ENCODE measurements around the gene SH3BP4.

The SH3BP4 gene

GRCh38 chr2:235051436-235052260 lies 99.8 kb downstream of the SH3BP4 start:
- TF ChIP-seq TAF1 (IDR thresholded peaks at IDR 0.05; ENCODE audit: borderline replicate concordance, insufficient read depth, low read length) (no peak), POLR2AphosphoS5 (IDR thresholded peaks at IDR 0.05; ENCODE audit: low read depth, low read length) (no peak), FOXP2 (optimal IDR thresholded peaks at IDR 0.05; ENCODE audit: borderline replicate concordance, extremely low read depth, extremely low read length, insufficient read depth) (no peak), REST (IDR thresholded peaks at IDR 0.05; ENCODE audit: insufficient read depth in 1 of 2, low read depth in 2 of 2, low read length in 2 of 2) (no peak), SIN3A (IDR thresholded peaks at IDR 0.05; ENCODE audit: borderline replicate concordance, insufficient read depth, low read length) (no peak)

- TF ChIP-seq FOXP2 (optimal IDR thresholded peaks at IDR 0.05; ENCODE audit: borderline replicate concordance, extremely low read depth, extremely low read length, insufficient read depth) (no peak), SIN3A (IDR thresholded peaks at IDR 0.05; ENCODE audit: borderline replicate concordance, insufficient read depth, low read length) (no peak)
Measured at GRCh38 chr2:235052514-235053354, 100.9 kb downstream of the SH3BP4 start.

- TF ChIP-seq FOXP2 (optimal IDR thresholded peaks at IDR 0.05; ENCODE audit: borderline replicate concordance, extremely low read depth, extremely low read length, insufficient read depth): no peak
- no peak for TF ChIP-seq SIN3A (IDR thresholded peaks at IDR 0.05; ENCODE audit: borderline replicate concordance, insufficient read depth, low read length)
- TF ChIP-seq REST (IDR thresholded peaks at IDR 0.05; ENCODE audit: insufficient read depth in 1 of 2, low read depth in 2 of 2, low read length in 2 of 2): no peak
- no peak for TF ChIP-seq TAF1 (IDR thresholded peaks at IDR 0.05; ENCODE audit: borderline replicate concordance, insufficient read depth, low read length)
- no peak for TF ChIP-seq POLR2AphosphoS5 (IDR thresholded peaks at IDR 0.05; ENCODE audit: low read depth, low read length)
Measured at GRCh38 chr2:235053651-235054050, 101.8 kb downstream of the SH3BP4 start.

- TF ChIP-seq SIN3A (IDR thresholded peaks at IDR 0.05; ENCODE audit: borderline replicate concordance, insufficient read depth, low read length) (no peak), FOXP2 (optimal IDR thresholded peaks at IDR 0.05; ENCODE audit: borderline replicate concordance, extremely low read depth, extremely low read length, insufficient read depth) (no peak), TAF1 (IDR thresholded peaks at IDR 0.05; ENCODE audit: borderline replicate concordance, insufficient read depth, low read length) (no peak), REST (IDR thresholded peaks at IDR 0.05; ENCODE audit: insufficient read depth in 1 of 2, low read depth in 2 of 2, low read length in 2 of 2) (no peak), POLR2AphosphoS5 (IDR thresholded peaks at IDR 0.05; ENCODE audit: low read depth, low read length) (no peak)
Measured at GRCh38 chr2:235054475-235054874, 102.7 kb downstream of the SH3BP4 start.

GRCh38 chr2:235054919-235055318 lies 103.1 kb downstream of the SH3BP4 start:
- TF ChIP-seq TAF1 (IDR thresholded peaks at IDR 0.05; ENCODE audit: borderline replicate concordance, insufficient read depth, low read length) (no peak), SIN3A (IDR thresholded peaks at IDR 0.05; ENCODE audit: borderline replicate concordance, insufficient read depth, low read length) (no peak), POLR2AphosphoS5 (IDR thresholded peaks at IDR 0.05; ENCODE audit: low read depth, low read length) (no peak), FOXP2 (optimal IDR thresholded peaks at IDR 0.05; ENCODE audit: borderline replicate concordance, extremely low read depth, extremely low read length, insufficient read depth) (no peak), REST (IDR thresholded peaks at IDR 0.05; ENCODE audit: insufficient read depth in 1 of 2, low read depth in 2 of 2, low read length in 2 of 2) (no peak)
